GM19240 (cell line): ENCODE results near the gene CCNI.
"Not testable (repeated sequence)": the region's sequence is repeated elsewhere in the genome, so short reads cannot be mapped to it uniquely, and the experiment has no call there.

ENCODE experiments used
- DNase-seq: peaks from one replicate; pipeline ENCODE4 v3.0.0; 2011; ENCODE audit warnings: low spot score; ENCODE audit not compliant: insufficient read length

Gene CCNI

DNA sequence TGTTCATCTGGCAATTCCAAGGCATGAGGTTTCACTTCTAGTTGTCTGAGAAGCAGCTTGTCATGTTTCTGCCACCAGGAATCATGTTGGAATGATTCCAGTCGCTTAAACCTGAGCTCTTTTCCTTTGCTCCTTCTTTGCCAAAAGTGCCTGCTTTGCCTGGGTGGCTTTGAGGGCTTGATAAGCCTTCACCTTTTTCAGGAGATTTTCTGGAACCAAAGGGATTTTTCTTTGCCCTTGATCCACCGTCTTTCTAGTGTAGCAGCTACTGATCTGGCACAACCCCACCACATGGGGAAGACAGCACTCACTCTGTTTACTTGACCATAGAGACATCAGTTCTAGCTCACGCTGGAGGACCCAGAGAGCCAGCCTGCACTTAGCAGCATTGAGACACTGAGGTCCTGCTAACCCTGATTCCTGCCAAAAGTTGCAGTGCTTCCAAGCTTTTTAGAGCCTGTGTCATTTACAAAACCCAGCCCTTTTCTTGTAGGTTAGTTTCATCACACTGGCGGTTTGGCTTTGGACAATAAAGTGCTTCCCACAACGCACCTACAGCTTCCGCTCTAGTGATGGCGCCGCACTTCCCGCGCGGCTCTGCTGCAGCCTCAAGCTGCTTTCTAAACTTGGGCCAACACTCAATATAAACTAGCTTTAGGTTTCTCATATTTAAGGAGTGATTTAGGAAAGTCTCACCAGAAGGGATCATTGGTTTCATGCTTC, 7.3 kb upstream of the CCNI start:
- DNase-seq, result no peak

DNA sequence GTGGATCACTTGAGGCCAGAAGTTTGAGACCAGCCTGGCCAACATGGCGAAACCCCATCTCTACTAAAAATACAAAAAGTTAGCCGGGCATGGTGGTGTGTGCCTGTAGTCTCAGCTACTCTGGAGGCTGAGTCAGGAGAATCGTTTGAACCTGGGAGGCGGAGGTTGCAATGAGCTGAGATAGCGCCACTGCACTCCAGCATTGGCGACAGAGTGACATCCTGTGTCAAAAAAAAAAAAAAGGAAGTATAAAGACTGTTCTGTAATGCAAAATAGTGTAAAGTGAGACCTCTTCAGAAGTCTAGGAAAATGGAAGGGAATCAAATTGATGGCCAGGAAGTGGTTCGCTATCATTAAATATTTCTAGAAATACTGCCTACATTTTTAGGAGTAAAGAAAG, 5.0 kb upstream of the CCNI start:
- DNase-seq, result not testable (repeated sequence)

- DNase-seq, result no peak
Observed at GRCh38 chr4:77079281-77079680, 3.5 kb upstream of the CCNI start.

GRCh38 chr4:77078401-77078800, 2.6 kb upstream of the CCNI start:
- no peak for DNase-seq

- DNase-seq, result no peak
Observed at GRCh38 chr4:77076889-77077635, 1.3 kb upstream of the CCNI start.

GRCh38 chr4:77074981-77075855, 571 bp downstream of the CCNI start:
- DNase-seq, result peak; percentile 13

DNA sequence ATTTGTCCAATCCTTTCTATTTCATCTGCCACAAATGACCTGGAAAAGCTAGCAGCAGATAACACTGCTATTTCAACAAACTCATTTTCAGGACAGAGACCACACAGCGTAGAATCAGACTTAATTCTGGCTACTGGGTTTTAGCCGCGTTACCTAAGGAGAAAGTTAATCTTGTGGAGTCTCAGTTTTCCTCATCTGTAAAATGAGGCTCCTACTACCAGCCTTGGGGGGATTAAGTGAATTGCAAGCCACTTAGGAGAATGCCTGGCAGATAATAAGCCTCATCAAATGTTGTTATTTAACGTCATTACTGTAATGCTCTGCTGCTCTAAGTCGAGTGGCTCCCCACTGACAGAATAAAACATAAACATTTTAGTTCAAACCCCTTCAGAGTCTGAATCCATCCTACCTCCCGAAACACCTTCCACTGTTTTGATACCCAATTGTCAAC, 1.4 kb downstream of the CCNI start:
- DNase-seq, result no peak

- no peak for DNase-seq
Observed at GRCh38 chr4:77073981-77074380, 1.8 kb downstream of the CCNI start.

- DNase-seq, result no peak
Observed at GRCh38 chr4:77073106-77073809, 2.5 kb downstream of the CCNI start.

- DNase-seq, result no peak
Observed at GRCh38 chr4:77072195-77072753, 3.5 kb downstream of the CCNI start.

DNA sequence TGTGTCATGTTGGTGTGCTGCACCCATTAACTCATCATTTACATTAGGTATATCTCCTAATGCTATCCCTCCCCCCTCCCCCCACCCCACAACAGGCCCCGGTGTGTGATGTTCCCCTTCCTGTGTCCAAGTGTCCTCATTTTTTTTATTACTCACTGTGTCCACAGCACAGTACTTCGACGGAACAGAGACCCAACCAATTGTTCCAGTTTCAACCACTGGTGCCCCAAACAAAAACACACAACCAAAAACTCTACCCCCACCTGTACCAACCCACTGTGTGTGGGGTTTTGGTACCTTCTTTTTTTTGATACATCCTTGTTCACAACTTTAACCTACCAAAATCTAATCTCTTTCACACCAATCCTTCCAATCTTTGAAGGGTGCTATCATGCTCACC, 6.3 kb downstream of the CCNI start:
- DNase-seq, result not testable (repeated sequence)

- no peak for DNase-seq
Observed at GRCh38 chr4:77065382-77065781, 10.4 kb downstream of the CCNI start.

DNA sequence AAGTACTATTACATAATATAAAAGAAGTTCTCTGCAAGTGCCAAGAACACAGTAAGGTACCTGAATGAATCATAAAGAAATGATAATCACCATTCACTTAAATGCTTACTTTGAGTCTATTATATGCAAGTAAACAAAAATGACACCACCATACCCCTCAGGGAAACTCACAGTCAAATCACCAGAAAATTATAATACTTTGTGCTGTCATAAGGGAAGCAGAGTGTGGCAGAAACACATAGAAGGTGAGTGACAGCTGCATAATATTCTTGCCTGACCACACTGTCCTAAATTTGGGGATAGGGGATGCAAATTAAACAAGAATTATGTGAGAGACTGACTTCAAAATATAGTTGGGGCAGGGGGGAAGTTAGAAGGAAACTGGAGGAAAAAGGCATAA, 12.9 kb downstream of the CCNI start:
- no peak for DNase-seq

GRCh38 chr4:77052352-77052751, 23.4 kb downstream of the CCNI start:
- no peak for DNase-seq

- no peak for DNase-seq
Observed at GRCh38 chr4:77050962-77051361, 24.8 kb downstream of the CCNI start.

DNA sequence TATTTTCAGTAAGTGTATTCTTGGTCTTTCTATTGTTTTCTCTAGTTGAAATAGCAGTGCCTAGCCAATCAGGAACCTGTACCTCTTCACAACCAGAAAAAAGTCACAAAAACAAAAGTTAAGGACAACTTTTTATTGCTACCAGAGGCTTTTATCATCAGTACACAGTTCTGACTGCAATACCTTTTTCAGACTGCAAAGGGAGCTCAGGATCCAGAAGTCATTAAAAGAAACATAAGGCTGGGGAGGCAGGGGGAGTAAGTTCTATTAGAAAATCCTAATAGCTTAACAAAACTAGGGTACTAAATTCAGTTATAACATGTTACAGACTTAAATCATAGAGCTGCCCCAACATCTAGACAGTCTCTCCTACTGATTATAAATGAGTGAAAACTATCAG, 28.8 kb downstream of the CCNI start:
- DNase-seq, result no peak

- no peak for DNase-seq
Observed at GRCh38 chr4:77045490-77045889, 30.3 kb downstream of the CCNI start.

GRCh38 chr4:77044461-77045150, 31.2 kb downstream of the CCNI start:
- no peak for DNase-seq

GRCh38 chr4:77043507-77044136, 32.2 kb downstream of the CCNI start:
- no peak for DNase-seq
